ENCODE results near the gene BAK1.

The BAK1 gene

DNA sequence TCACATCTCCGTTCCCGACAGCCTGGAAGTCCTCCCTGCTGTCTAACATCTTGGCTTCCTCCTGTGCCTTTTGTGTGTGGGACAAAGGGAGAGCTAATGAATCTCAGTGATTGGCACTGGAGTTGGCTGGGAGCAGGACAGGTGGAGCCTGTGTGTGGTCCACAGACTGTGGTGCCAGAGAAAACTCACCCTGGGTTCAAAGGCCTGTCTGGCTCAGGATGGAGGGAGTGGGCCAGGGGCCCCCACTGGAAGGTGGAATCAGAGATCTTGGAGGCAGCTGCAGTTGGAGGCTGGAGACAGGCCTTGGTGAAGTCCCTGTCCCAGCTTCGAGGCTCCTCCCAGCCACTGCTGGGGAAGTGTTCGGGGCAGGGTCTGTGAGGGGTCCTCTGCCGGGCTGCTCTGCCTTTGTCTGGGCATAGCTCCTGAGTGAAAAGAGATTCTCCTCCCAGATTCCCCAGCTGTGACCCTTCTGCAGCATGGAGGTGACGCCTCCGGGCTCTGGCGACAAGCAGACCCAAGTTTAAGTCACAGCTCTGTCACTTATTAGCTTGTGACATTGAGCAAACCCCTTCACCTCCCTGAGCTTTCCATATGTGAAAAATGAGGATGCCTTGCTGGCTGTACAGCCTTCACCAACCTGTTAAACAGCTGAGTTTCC, 27.2 kb upstream of the BAK1 start:
- peak; percentile 6 for DNase-seq

GRCh38 chr6:33606642-33607041, 26.6 kb upstream of the BAK1 start:
- no peak for DNase-seq

DNA sequence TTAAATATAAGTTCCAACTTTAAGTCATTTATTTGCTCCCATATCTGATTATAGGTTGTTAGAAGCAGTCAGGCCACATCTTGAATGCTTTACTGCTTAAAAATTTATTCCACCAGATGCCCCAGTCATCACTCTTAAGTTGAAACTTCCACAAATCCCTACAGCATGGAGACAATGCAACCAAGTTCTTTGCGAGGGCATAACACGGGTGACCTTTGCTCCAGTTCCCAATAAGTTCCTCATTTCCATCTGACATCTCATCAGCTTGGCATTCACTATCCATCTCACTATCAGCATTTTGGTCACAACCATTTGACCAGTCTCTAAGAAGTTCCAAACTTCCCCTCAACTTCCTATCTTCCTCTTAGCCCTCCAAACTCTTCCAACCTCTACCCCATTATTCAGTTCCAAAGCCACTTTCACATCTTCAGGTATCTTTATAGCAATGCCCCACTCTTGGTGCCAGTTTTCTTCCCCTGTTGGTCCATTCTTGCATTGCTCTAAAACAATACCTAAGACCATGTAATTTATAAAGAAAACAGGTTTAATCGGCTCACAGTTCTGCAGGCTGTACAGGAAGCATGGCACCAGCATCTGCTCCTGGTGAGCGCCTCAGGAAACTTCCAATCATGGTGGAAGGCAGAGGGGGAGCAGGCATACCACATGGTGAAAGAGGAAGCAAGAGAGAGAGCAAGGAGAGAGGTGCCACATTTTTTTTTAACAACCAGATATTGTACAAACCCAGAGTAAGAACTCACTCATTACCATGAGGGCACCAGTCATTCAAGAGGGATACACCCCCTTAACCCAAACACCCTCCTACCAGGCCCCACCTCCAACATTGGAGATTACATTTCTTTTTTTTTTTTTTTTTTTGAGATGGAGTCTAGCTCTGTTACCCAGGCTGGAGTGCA, 25.1 kb upstream of the BAK1 start:
- peak; percentile 5 for DNase-seq

DNA sequence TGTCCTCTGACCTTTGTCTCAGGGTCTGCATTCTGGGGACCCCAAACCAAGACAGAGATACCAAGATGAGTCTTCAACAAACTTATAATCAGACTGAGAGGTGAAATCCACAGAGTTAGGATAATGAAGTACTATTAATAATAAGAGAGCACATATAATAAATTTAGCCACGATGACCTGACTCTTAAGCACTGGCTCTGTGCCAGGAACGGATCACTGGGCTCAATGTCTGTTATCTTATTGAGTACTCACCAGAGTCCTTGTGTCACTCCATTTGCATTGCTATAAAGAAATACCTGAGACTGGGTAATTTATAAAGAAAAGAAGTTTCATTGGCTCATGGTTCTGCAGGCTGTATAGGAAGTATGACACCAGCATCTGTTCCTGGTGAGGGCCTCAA, 22.1 kb upstream of the BAK1 start:
- no peak for DNase-seq

- no peak for DNase-seq
Measured at GRCh38 chr6:33600761-33601160, 20.7 kb upstream of the BAK1 start.

DNA sequence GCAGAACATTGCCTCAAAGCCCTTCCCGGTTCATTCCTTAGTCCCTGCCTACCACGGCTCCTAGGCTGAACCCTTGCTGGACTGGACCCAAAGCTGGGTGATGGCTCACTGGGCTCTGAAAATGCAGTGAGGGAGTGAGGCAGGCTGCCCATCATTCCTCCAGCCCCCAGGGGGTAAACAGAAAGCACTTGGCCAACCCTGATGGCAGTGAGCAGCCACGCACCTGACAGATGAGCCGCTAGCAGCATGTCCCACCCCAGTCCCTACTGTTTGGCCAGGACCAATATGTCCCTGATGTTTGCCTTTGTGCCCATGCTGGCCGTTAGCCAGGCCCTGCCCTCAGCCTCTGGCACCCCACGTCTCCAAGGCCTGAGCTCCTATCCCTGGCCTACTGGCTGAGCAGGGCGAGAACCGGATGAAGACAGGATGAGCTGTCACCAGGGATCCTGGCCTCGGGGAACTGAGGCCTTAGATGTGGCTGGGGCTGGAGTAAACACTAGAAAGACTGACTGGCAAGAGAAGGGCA, 19.4 kb upstream of the BAK1 start:
- DNase-seq, result peak; percentile 7

DNA sequence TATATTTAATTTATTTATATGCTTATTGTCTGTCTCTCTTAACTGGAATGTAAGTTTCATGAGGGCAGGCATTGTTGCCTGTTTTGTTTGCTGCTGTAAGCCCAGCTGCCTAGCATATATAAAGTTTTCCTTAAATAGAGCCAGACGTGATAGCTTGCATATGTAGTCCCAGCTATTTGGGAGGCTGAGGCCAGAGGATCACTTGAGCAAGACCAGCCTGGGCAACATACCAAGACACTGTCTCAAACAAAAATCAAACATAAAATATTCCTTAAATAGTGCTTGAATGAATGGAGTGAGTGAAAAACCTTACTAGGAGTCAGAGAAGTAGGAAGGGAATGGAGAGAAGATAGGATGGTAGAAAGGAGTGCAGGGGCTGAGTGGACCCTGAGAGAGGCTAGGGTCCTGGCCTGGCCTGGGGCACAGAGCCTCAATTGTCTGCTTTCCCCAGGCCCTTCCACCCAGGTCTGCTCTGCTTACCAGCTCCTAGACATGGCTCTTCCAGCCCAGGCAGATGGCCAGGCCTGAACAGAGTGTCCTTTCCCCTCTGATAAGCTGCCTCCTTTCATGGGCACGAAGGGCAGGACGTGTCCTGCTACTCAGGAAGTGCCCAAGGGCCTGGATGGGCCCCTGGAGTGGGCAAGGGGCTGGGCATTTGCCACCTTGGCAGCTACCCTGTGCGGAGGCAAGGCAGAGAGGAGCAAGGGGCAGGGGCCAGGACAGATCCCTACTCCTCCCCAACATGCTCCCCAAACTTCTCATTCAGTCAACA, 17.7 kb upstream of the BAK1 start:
- peak; percentile 4 for DNase-seq

DNA sequence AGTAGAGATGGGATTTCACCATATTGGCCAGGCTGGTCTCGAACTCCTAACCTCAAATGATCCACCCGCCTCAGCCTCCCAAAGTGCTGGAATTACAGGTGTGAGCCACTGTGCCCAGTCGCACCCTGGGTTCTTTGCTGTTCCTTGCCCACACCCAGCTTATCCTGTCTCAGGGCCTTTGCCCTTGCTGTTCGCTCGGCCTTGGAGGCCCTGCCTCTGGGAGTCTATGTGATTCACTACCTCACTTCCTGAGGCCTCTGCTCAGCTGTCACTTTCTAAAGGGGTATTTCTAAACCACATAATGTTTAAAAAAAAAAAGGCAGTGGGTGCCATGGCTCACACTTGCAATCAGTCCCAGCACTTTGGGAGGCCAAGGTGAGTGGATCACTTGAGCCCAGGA, 16.8 kb upstream of the BAK1 start:
- peak; percentile 31 for DNase-seq

DNA sequence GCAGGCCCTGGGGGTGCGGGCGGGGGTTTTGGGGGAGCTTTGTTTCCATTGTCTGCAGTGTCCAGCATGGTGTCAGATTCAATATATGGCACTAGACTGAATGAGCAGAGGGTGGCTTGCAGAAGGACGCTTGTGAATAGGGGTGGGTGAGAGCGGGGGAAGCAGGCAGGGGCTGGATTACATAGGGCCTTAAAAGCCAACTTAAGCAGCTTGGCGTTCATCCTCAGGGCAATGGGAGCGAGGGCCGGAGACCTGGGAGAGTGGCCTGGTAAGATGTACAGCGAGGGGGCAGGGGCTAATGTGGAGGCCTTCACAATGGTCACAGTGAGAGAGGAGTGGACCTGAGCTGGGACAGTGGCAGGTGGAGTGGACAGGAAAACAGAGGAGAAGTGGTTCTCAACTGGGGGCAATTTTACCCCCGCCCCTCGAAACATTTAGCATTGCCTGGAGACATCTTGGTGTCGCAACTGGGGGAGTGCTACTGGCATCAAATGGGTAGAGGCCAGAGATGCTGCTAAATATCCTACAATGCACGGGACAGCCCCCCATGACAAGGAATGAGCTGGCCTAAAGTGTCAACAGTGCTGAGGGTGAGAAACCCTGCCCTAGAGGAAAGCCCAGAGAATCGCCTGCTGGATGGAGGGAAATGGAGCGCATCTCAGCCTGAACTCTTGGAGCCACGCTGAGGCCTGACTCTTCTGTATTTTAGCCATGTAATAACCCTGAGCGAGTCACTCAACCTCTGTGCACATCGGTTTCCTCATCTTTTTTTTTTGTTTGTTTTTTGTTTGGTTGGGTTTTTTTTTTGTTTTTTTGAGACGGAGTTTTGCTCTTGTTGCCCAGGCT, 15.1 kb upstream of the BAK1 start:
- peak; percentile 12 for DNase-seq

DNA sequence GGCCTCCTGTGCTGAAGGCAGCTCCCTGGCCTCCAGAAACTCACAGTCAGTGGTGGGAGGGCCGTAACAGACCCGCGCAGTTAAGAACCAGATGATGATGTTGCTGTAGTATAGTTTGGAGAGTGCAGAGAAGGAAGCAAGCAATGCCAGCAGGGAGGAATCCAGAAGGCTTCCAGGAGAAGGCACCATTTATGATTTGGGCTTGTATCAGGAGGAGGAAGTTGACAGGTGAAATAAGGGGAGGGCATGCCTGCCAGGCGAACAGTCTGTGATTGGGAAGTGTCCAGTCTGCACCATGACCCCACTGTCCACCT, 13.3 kb upstream of the BAK1 start:
- no peak for DNase-seq

DNA sequence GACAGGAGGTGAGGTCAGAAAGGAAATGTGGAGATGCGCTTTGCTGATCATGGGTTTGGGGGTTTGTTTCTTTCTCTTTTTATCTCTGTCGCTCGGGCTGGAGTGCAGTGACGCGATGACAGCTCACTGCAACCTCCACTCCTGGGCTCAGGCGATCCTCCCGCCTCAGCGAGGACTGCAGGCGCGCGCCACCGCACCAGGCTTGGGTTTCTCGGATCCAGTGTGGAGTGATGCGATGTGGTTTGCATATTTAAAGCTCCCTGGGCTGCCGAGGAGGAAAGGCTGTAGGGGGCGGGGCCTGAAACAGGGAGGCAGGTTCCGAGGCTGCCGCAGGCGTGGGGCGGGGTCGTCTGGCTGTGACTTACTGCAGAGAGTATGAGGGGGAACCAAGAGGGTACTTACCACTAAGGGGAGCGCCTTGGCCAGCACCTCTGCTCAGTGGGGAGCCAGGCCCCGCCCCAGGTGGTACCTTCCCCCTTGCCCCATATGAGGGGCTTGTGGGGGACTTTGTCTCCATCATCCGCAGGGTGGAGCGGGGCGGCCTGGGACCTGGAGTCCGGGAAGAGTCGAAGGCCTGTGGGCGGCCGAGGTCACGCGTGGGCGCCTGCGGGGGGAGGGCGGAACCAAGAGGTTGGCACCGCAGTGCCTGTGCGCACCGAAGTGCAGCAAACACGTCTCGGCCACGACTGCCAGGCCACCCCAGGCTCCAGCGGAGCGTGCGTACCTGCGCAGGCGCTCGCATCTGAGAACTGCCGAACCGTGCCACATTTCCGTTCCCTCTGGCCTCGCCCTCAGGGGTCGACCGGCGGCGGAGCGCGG, 12.7 kb upstream of the BAK1 start:
- peak; percentile 85 for DNase-seq

- no peak for DNase-seq
Measured at GRCh38 chr6:33592280-33592594, 12.2 kb upstream of the BAK1 start.

GRCh38 chr6:33591424-33592032, 11.5 kb upstream of the BAK1 start:
- DNase-seq, result no peak

DNA sequence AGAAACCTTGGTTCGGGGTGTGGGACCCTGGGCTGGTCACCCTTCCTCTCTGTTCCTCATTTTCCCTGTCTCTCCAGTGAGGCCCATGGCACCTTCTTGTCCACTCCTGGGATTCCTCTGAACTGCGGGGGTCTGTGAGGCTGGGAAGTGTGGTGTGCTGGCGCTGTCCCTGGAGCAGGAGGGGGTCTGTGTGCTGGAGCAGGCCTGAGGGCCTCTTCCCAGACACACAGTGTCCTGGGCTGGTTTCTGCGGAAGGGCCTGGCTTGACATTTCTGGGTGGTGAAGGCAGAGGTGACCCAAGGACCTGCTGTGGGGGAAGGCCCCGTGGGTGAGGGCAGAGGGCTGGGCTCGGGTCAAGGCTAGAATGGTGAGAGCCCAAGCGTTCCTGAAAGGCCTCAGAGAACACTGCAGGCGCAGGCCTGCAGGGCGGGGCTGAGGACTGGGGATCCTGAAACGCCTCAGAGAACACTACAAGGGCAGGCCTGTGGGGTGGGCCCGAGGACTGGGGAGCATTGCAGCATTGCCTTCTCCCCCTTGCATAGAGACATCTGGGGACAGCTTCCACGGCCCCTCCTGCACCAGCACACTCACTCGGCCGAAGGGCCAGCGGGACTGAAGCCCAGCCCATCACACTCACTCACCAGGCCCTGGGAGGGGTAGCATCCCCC, 10.6 kb upstream of the BAK1 start:
- DNase-seq, result no peak

GRCh38 chr6:33589731-33590530, 9.9 kb upstream of the BAK1 start:
- DNase-seq, result peak; percentile 41

GRCh38 chr6:33589392-33589730, 9.3 kb upstream of the BAK1 start:
- no peak for DNase-seq

DNA sequence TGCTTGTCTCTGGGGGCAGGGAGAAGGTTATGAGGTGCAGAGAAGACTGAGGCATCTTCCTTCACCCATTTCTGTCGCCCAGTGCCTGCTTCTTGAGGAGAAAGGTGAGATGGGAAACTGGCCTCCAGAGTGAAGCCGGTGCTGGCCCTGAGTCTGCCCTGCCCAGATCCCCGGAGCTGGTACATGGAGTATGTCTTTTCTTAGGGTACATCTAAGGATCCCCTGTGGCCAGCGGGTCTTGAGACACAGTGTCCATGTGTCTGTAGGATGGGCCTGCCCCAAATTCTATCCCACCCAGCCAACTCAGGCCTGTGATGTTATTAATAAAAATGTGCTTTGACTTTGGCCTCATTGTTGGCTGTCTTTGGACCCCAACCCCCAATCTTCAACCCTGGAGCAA, 8.8 kb upstream of the BAK1 start:
- no peak for DNase-seq

DNA sequence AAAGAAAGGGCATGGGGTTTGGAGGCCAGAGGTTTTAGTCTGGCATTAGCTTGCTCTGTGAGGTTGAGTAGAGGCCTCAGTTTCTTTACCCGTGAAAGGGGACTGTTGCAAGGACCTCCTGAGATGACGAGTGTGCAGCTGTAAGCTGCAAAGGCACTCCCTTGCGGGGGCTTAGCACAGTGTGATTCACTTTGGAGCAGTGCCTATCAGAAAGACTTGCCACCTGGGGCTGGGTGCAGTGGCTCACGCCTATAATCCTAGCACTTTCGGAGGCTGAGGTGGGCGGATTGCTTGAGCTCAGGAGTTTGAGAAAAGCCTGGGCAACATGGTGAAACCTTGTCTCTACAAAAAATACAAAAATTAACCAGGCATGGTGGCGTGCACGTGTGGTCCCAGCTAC, 7.5 kb upstream of the BAK1 start:
- no peak for DNase-seq

DNA sequence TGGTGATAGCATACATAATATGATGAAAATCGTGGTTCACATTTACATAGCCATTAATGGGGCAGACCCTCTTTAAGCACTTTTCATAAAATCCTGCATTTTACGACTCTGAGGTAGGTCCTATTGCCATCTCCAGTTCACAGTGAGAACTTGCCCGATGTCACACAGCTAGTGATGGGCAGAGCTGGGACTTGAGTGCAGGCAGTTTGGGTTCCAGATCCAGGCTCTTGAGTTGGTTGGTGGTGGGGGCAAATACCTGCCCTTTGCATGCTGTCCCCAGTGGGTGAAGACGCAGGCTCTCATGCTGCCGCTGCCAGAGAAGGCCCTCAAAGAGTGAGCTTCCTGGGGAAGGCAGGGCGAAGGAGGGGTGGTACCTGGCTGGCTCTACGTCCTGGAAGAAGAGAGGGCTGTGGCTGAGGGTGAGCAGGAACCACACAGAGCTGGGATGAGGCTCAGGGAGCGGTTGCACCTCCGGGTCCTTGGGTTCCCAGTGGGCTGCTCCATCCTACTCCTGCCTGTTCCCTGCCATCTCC, 6.1 kb upstream of the BAK1 start:
- DNase-seq, result no peak
